HL-60/S4 treated with phorbol 12-myristate 13-acetate at 8.2 ng/mL for 4 days and 3 days (cell line): Measurements from ENCODE around the gene SYNGR1.

Experiments used
- in situ Hi-C: fragments of 300-500 bp; cut with MboI; formaldehyde crosslinking; loops from 2 replicates; pipeline ENCODE4 v1.15.0; 2022; ENCODE audit warnings: low sequenced_read_pairs

Gene SYNGR1

DNA sequence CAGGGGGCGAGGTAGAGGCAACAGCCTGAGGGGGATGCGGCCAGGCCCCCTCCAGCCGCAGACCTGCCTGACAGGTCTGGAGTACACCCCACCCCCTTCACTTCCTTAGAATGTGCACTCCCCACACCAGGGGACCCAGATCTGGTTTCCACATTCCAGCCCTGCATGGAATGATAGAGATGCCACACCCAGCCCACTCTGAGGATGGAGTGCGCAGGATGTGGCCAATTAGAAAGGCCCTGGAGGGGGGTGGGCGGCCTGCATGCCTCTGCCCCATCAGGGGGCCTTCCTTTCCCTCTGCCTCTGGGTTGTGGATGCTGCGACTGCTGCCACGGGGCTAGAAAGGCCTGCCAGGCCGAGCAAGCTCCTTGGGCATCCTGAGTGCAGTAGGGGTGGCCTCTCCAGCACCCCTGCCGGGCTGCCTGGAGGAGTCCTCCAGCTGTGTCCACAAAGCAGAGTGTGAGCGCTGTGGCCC, 78.8 kb downstream of the SYNGR1 start:
- in situ Hi-C loops, result no loop called here

DNA sequence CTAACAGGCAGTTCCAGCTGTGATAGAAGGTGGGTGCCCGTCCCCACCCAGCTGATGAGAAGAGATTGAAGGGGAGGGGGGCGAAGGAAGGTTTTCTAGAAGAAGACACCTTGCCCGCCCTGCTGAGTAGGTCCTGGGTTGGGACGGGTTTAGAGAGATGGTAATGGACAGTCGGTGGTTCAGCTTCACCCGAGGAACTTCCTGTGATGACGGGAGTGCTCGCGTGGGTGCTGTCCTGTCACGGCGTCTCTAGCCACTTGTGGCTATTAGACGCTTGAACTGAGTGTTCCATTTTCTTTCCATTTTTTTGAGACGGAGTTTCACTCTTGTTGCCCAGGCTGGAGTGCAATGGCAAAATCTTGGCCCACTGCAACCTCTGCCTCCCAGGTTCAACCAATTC, 79.4 kb downstream of the SYNGR1 start:
- in situ Hi-C loops, result no loop called here

DNA sequence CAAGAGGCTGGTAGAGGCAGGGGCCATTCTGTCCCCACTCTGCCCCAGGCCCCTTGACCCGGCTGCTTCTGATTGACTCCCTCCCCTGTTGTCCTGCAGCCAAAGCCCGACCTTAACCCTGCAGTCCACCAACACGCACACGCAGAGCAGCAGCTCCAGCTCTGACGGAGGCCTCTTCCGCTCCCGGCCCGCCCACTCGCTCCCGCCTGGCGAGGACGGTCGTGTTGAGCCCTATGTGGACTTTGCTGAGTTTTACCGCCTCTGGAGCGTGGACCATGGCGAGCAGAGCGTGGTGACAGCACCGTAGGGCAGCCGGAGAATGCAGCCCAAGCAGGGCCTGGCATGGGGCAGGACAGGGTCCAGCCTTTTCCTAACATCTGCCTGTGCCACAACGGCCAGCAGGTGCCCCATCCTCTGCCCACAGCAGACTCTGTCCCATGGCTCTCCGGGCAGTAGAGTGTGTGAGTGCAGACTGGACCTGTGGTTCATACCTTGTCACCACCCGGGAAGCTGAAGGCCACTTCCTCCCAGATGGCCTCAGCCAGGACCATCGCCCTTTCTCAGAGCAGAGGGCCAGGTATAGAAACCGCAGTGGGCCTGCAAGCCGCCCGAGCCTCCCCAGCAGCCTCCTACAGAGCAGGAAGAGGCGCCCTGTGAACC, 80.3 kb downstream of the SYNGR1 start:
- in situ Hi-C loops, result no loop called here

DNA sequence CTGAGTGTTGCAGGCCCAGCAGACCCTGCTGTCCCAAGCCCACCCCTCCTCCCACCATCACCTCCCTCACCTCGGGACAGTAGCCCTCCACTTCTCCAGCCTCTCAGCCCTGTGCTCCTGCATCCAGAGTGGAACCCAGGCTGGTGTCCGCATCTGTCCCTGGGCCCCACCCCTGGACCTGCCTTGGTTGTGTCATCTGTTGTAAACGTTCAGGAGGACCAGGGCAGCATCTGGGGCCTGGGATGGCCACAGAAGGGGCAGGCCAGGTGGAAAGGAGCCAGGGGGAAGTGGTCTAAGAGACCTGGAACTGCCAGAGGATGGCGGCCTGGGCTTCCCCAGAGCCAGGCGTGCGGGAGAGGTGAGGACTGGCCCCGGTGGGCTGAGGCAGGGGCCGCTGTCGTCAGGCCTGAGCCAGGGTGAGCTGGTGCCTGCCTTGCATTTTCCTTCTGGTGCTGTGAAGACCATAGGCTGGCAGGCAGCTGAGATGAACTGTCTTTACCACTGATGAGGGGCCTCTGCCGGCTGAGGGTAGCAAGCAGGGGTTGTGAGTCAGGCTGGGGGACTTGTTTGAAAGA, 80.9 kb downstream of the SYNGR1 start:
- in situ Hi-C loops, result no loop called here

DNA sequence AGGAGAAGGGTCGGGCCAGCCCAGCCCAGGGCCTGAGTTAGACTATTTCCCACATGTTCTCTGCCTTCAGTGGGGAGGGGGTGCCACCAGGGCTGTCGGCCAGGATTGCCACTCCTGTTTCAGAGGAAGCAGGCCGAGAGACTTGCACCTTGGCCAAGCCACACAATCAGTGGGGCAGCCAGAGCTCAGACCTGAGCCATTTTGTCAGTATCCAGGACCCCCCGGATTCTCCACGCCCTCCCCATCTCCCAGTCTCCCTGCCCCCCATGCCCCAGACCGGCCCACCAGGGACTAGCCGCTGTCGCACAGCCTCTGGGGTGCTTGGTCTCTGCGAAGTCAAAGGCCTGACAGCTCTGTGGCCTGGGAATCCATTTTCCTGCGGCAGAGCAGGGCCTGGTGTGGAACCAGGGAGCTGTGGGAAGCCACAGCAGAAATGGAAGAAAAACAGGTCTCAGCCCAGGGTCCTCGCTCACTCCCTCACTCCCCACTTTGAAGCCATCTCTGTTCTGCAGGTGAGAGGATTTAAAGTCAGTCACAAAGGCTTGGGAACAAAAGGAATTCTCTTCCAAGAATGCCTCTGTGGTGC, 81.5 kb downstream of the SYNGR1 start:
- in situ Hi-C loops, result no loop called here

DNA sequence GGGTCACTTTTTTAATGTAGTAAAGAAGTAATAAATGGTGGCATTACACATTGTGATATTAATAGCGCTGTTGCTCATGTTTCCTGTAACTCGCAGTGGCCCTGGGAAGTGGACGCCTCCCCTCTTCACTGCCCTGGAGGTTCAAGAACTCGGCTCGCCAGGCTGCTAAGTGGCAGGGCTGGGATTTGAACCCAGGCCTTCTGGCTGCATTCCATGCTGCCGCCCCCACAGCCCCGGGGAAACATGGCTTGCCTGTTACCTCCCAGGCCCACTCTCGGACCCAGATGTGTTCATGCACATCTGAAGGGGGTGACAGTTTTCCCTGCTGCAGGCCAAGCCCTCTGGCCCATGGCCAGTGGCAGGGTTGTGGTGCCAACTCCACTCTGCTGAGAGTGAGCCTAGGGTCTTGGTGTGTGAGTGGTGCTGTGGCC, 82.0 kb downstream of the SYNGR1 start:
- in situ Hi-C loops, result no loop called here

DNA sequence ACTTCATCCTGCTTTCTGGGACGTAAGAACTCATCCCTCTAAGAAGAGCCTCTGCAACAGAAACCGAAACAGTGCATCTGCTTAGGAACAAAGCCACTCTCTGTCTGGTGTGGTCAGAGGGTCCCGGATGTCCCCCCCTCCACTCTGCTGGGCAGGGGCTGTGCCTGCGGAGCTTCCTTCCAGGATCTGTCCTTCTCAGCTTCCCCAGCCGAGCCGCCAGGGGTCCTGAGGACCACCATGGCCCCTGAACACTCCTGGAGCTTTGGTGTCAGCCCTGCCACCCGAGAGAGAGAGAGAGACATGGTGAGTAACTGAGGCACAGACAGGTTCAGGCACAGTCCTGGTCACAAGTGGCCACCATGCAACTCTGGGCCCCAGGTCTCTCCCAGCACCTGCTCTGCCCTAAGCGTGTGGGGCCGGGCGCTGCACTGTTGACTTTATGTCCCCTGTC, 82.6 kb downstream of the SYNGR1 start:
- in situ Hi-C loops, result no loop called here

DNA sequence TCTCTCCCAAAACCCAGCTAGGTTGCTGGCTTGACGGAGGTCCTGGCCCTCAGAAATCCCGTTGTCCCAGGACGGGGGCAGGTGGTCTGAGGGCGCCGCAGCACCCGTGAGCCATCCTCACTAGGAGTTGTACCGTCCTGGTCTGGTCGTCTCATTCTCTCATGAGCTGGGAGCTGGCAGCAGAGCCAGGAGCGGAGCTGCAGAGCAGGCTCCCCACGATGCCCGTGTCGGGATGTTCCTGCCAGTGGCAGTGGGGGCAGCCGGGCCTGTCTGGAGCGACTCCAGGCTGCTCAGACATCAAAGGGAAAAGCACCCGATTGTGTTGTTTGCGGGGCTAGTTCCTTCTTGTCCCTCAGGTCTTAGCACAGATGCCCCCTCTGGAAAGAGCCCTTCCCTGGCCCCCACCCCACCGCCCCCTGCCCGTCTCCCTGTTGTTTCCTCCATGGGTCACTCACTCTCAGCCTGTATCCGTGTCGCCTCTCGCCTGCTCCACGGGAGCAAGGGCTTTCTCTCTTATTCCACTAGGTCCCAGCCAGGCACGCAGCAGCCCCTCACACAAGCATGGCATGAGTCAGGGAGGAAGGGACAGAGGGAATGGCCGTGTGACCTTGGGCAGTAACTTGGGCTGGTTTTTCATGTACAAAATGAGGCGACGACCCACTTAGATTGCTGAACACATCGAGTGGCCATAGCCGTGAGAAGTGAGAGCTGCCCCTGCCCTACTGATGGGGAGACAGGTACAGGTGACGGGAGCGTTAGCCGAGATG, 83.9 kb downstream of the SYNGR1 start:
- in situ Hi-C loops, result no loop called here

DNA sequence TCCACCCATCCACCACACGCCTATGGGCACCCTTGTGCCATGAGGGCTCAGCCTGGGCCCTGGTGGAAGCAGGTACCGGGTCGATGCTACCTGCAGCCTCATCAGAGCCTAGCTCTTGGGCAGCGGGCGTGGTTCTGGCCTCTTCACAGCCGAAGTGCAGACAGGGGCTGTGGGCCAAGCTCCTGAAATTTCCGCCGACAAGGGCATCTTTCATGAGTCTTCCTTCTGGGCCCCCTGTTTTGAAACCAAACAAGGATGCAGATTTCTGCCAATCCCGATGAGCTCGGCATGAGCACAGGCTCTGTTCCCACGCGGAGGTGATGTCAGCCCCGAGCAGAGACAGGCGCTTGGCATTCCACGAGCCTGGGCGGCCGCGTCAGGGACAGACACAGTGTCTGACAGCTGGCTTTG, 84.5 kb downstream of the SYNGR1 start:
- in situ Hi-C loops, result no loop called here

DNA sequence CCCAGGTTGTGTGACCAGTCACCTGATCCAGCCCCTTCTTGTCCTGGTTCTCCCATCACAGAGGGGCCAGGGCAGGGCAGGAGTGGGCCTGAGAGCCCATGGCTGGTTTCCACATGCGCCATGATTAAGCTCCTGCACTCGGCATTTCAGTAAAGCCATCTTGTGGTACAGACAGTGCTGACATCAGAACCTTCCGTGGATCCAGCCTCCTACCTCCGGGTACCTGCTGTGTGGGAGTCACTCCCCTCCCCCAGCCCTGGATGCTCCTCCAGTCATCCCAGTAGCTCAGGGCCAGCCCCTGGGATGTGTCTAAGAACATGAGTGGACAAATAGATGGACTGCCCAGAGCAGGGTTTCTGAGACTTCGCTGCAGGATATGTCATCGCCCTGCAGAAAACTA, 84.9 kb downstream of the SYNGR1 start:
- in situ Hi-C loops, result no loop called here
